ENCODE measurements around the gene LCE2A. TPM values are rescaled to one million over a fixed set of nuclear protein-coding genes. Genes with fewer than 3 reads are reported as not detected.

The LCE2A gene
- total RNA-seq, 1 experiment from 2014 or later = not detected

DNA sequence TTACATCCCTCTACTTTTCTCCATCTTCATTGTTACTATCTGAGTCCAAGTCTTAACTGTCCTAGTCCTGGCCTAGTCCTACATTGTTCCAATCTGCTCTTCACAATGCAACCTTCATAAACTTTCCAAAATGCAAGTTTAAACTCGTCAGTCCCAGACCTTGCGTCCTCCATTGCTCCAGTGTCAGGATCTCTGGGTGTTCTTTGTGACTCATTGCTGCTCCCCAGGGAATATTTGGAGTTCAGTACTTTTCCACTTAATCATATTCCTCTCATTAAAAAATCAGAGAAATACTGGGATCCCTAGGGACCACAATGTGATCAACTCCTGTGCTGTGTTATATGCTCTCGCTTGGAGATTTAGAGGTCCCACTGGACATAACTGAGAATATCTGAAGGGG is 41.7 kb downstream of the LCE2A start:
- H3K23ac ChIP-seq (ENCODE audit: insufficient read length, low read depth, low read length) = no peak overlapping the region
- no peak overlapping the region for H4K8ac ChIP-seq (replicated peaks; ENCODE audit: insufficient read length, low read depth, low read length)
- no peak overlapping the region for H3K27ac ChIP-seq (ENCODE audit: insufficient read length, low read depth, low read length)
- no peak overlapping the region for H3K4ac ChIP-seq (ENCODE audit: low read depth, low read length)
- H3K4me1 ChIP-seq (ENCODE audit: insufficient read depth, low read length) = no peaks in the 10 kb centered on the region
- no peaks in the 10 kb centered on the region for H3K27me3 ChIP-seq (ENCODE audit: insufficient read depth, low read length)
- no peak overlapping the region for H2BK120ac ChIP-seq (ENCODE audit: low read depth, low read length, poor library complexity, severe bottlenecking)
- H3K14ac ChIP-seq (ENCODE audit: insufficient read depth, low read length) = no peak overlapping the region
- H3K27me3 Mint-ChIP-seq (ENCODE audit: low read depth) = peaks cover 5% of the 10 kb centered on the region; the same call in 1 of the 2 replicates
- H3K27ac Mint-ChIP-seq = no peak overlapping the region
- TF ChIP-seq CTCF (conservative IDR thresholded peaks at IDR 0.05) = no peak
- H3K79me1 ChIP-seq (ENCODE audit: insufficient read depth, low read depth, low read length, poor library complexity, severe bottlenecking) = no peaks in the 10 kb centered on the region
- H2BK15ac ChIP-seq (ENCODE audit: low read depth, low read length) = no peak overlapping the region
- no peak overlapping the region for H3K18ac ChIP-seq (ENCODE audit: insufficient read length, low read depth, low read length)
- no peak overlapping the region for H3K4me3 Mint-ChIP-seq
- no CpG with 5 or more reads among the region's 3 CpGs for WGBS (ENCODE audit: extremely low coverage, insufficient read length, low lambda C conversion rate)
- H2AK5ac ChIP-seq (ENCODE audit: insufficient read length, low read length) = no peak overlapping the region
- H2BK5ac ChIP-seq (ENCODE audit: insufficient read length, low read length) = no peak overlapping the region
- DNase-seq = no peak
- peaks cover 98% of the 10 kb centered on the region for H3K9me3 ChIP-seq (ENCODE audit: control insufficient read depth, low read depth, low read length)
- peaks cover 96 to 98% of the 10 kb centered on the region in 2 experiments for H3K9me3 Mint-ChIP-seq
- peaks cover 3 to 32% (median 17%) of the 10 kb centered on the region in 3 experiments; a peak in 6 of 7 replicates for H3K36me3 Mint-ChIP-seq (ENCODE audit: insufficient read depth in 1 of 3, low read depth in 3 of 3)
- no peak overlapping the region for H4K5ac ChIP-seq (ENCODE audit: insufficient read length, low read depth, low read length)
- H3K23me2 ChIP-seq (ENCODE audit: insufficient read length, low read depth, low read length, poor library complexity, severe bottlenecking) = no peaks in the 10 kb centered on the region
- no peak overlapping the region for H2BK20ac ChIP-seq (ENCODE audit: low read depth, low read length, poor library complexity, severe bottlenecking)
- no peaks in the 10 kb centered on the region for H3K79me2 ChIP-seq (ENCODE audit: insufficient read depth, low read length)
- H2BK12ac ChIP-seq (ENCODE audit: insufficient read length, low read depth, low read length) = no peak overlapping the region
- H3K4me1 Mint-ChIP-seq = no peaks in the 10 kb centered on the region
- H3T11ph ChIP-seq (ENCODE audit: low read length) = no peak overlapping the region
- no peak overlapping the region for H3K4me2 ChIP-seq (ENCODE audit: insufficient read depth, insufficient read length, low read length)
- no peak overlapping the region for H3K56ac ChIP-seq (ENCODE audit: insufficient read length, low read depth, low read length)
- H4K20me1 ChIP-seq (ENCODE audit: control insufficient read depth, insufficient read depth, insufficient read length) = no peaks in the 10 kb centered on the region
- no peak overlapping the region for H2AFZ ChIP-seq (ENCODE audit: low read length)
- H3K9ac ChIP-seq (ENCODE audit: extremely low read depth, insufficient read length, low read length) = no peak overlapping the region
- no peak overlapping the region for H4K91ac ChIP-seq (ENCODE audit: insufficient read length, low read depth, low read length)

All from H9 (cell line).